ENCODE measurements around the gene DNAAF5.

The DNAAF5 gene

DNA sequence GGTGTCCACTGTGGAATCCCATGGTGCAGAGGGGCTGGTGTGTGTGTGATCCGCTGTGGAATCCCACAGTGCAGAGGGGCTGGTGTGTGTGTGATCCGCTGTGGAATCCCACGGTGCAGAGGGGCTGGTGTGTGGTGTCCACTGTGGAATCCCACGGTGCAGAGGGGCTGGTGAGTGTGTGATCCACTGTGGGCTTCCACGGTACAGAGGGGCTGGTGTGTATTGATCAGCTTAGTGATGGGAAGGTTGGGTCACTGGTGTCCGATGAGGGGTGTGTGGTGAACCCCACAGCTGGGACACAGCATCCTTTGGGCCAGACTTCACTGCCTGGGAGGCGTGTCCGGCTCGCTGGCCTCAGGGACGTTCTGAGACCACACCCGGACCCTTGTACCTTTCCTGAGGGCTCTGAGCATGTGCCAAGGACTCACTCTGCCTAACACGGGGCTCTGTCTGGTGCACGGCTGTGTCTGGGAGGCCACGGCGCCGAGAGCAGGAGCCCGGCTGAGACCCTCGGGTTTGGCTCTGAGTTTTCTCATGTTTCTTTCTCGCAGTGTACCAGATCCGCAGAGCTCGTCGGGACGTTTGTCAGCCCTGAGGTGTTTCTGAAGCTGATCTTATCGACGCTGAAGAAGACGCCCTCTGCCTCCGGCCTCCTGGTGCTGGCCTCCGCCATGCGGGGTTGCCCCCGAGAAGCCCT lies 29.9 kb downstream of the DNAAF5 start:
- no peak for TF ChIP-seq POLR2A (IDR thresholded peaks at IDR 0.05; ENCODE audit: low read depth, low read length)
- FAIRE-seq: no peak
- DNase-seq (ENCODE audit: insufficient read length, low spot score): no peak

DNA sequence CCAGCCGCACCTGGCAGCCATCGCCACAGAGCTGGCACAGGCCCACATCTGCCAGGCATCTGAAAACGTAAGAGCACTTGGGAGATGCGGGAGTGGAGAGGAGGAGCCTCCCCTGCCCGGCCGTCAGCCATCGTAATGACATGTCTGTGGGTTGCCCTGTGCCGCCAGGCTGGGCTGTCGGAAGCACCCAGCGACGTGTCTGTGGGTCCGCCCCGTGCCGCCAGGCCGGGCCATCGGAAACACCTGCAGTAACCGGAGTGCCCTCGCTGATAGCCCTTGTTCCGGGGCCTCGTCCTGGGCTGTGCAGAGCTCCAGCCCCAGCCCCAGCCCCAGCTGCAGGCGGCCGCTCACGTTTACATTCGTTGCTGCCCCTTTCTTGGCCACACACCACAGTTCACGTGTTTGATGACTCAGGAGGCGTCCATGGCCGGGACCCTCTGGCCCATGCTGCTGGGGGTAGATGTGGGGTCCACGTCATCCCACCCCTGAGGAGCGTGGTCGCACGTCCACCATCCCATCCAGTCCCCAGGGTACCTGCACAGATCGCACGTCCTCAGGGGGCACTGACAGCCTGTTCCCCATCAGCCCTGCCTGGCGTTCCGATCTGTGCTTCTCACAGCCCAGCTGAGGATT lies 30.5 kb downstream of the DNAAF5 start:
- FAIRE-seq: no peak
- TF ChIP-seq POLR2A (IDR thresholded peaks at IDR 0.05; ENCODE audit: low read depth, low read length): no peak
- no peak for DNase-seq (ENCODE audit: insufficient read length, low spot score)

DNA sequence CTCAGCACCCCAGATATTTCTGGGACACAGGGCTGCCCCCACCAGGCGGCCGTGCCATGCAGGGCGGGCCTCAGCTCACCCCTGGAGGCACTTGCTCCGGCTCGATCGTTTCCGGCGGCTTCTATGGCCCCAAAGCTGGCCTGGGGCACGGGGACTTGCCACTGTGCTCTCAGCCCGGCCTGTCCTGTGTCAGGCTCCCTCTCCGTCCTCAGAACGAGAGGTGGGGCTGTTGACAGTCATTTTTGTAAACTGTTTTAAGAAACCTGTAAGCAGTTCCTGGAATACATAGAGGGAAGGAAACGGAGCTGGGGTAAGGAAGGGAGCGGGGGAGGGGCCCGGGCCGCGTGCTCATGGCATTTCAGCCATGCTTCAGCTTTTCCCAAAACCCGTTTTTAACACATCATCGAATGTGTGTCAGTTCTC lies 31.3 kb downstream of the DNAAF5 start:
- TF ChIP-seq POLR2A (IDR thresholded peaks at IDR 0.05; ENCODE audit: low read depth, low read length): no peak
- DNase-seq (ENCODE audit: insufficient read length, low spot score): no peak
- no peak for FAIRE-seq

DNA sequence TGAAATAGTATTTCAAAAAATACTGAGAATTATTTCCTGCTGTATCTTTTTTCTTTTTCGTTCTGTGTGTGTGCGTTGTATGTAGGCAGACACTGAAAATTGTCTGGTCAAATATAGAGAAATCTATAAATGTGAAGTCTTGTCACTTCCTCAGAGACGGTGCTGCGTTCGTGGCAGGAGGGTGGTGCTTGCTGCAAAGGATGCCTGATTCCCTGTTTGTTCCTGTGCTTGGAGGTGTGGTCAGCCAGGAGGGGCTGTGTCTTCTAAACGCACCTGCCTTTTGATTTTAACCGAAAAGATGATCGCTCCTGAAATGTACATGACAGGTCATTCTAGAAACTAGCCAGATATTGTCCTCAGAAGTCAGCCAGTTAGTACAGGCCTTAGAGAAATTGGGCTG lies 33.1 kb downstream of the DNAAF5 start:
- TF ChIP-seq POLR2A (IDR thresholded peaks at IDR 0.05; ENCODE audit: low read depth, low read length): no peak
- FAIRE-seq (no peak), DNase-seq (ENCODE audit: insufficient read length, low spot score) (no peak)

DNA sequence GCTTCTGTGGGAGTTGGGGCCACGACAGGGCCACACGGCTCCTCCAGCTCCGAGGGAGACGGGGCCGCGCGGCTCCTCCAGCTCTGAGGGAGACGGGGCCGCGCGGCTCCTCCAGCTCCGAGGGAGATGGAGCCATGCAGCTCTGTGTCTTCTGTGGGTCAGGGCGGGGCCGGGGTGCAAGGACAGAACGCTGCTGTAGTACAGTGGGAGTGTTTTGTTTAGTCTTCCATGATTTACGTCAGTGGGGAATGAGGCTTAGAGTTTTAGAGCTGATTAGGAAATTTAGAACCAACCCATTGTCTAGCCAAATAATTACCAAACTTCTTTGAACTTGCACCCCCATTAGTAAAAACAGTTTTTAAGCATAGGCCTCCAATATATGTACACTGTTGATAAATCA lies 33.5 kb downstream of the DNAAF5 start:
- DNase-seq (ENCODE audit: insufficient read length, low spot score): no peak
- no peak for TF ChIP-seq POLR2A (IDR thresholded peaks at IDR 0.05; ENCODE audit: low read depth, low read length)
- no peak for FAIRE-seq

DNA sequence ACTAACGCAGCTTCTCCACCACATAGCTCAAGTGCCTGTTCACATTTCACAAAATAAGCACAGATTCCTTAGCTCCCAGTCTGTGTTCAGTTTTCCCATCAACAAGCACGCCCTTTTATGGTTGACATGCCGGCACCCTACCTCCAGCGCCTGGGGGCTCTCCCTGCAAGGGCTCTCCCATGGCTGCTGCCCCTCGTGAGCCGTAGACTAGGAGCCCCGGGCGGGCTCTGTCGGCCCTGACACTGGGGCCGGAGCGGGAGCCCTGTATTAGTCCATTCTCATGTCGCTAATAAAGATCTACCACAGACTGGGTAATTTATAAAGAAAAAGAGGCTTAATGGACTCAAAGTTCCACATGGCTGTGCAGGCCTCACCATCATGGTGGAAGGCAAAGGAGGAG lies 34.6 kb downstream of the DNAAF5 start:
- no peak for TF ChIP-seq POLR2A (IDR thresholded peaks at IDR 0.05; ENCODE audit: low read depth, low read length)
- FAIRE-seq: no peak
- no peak for DNase-seq (ENCODE audit: insufficient read length, low spot score)

DNA sequence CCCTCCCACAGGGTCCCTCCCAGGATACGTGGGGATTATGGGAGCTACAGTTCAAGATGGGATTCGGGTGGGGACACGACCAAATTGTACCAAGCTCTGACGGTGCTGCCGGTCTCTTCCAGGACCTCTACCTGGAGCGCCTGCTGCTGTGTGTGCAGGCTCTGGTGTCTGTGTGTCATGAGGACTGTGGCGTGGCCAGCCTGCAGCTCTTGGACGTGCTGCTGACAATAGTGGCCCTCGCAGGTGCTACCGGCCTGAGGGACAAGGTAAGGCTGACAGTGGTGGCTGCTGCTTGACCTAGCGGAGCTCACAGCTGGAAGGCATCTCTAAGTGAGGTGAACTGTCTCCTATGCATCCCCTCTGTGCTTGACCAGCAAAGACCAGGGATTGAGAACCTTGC lies 35.1 kb downstream of the DNAAF5 start:
- DNase-seq (ENCODE audit: insufficient read length, low spot score): no peak
- no peak for FAIRE-seq
- no peak for TF ChIP-seq POLR2A (IDR thresholded peaks at IDR 0.05; ENCODE audit: low read depth, low read length)

DNA sequence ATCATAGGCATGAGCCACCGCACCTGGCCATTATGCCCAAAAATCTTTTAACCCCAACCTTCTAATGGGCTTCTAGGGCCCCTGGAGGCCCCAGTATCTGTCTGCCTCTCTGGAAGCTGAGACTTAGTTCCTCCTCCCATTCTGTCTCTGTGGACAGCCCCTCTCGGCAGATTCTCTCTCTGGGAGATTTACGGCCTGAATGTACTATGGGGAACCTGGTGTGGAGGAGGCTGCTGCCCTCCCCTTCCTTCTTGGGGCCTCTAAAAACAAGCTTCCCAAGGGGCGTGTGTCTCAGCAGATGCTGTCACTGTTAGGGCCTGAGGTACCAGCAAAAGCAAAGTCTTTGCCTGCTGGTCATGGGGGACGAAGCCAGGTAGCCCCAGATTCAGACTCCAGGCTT lies 36.4 kb downstream of the DNAAF5 start:
- FAIRE-seq (no peak), DNase-seq (ENCODE audit: insufficient read length, low spot score) (no peak)
- no peak for TF ChIP-seq POLR2A (IDR thresholded peaks at IDR 0.05; ENCODE audit: low read depth, low read length)

DNA sequence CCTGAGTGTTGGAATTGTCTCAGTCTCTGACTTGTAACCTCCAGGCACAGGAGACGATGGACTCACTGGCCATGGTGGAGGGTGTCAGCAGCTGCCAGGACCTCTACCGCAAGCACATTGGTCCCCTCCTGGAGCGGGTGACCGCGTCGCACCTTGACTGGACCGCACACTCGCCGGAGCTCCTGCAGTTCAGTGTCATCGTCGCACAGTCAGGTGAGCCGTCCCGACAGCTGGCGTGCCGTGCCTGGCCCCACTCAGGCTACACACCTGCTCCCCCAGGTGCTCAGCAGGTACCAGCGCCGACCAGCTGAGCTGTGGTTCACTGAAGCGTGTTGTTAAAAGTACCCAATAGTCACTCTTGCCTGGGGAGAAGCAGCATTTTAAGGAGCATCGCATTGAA lies 37.3 kb downstream of the DNAAF5 start:
- TF ChIP-seq POLR2A (IDR thresholded peaks at IDR 0.05; ENCODE audit: low read depth, low read length): no peak
- DNase-seq (ENCODE audit: insufficient read length, low spot score) (no peak), FAIRE-seq (no peak)

DNA sequence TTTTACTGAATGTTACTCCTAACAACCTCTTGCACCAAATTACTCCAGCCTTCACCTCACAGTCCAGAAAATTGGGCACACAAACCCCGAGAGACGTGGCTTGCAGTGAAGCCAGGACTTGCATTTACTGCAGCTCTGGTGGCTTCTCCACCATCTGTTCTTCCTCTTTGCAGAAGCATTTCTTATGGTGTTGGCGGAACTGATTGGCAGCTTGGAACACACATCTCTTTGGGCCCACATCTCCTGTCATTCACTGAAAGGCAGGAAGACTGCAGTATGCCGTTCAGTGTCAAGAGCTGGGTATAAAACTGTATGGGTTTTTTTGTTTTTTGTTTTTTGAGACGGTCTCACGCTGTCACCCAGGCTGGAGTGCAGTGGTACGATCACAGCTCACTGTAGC lies 38.9 kb downstream of the DNAAF5 start:
- DNase-seq (ENCODE audit: insufficient read length, low spot score) (no peak), FAIRE-seq (no peak)
- no peak for TF ChIP-seq POLR2A (IDR thresholded peaks at IDR 0.05; ENCODE audit: low read depth, low read length)

DNA sequence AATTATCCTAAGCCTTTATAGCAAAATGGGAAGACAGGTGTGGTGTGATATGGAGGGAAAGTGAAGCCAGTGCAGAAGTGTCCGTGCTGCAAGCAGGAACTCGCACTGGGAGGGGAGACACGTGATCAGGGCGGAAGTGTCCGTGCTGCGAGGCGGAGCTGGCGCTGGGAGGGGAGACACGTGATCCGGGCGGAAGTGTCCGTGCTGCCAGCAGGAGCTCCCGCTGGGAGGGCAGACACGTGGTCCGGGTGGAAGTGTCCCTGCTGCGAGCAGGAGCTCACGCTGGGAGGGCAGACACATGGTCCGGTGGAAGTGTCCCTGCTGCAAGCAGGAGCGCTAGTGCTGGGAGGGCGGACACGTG lies 41.1 kb downstream of the DNAAF5 start:
- FAIRE-seq (no peak), DNase-seq (ENCODE audit: insufficient read length, low spot score) (no peak)
- TF ChIP-seq POLR2A (IDR thresholded peaks at IDR 0.05; ENCODE audit: low read depth, low read length): no peak

DNA sequence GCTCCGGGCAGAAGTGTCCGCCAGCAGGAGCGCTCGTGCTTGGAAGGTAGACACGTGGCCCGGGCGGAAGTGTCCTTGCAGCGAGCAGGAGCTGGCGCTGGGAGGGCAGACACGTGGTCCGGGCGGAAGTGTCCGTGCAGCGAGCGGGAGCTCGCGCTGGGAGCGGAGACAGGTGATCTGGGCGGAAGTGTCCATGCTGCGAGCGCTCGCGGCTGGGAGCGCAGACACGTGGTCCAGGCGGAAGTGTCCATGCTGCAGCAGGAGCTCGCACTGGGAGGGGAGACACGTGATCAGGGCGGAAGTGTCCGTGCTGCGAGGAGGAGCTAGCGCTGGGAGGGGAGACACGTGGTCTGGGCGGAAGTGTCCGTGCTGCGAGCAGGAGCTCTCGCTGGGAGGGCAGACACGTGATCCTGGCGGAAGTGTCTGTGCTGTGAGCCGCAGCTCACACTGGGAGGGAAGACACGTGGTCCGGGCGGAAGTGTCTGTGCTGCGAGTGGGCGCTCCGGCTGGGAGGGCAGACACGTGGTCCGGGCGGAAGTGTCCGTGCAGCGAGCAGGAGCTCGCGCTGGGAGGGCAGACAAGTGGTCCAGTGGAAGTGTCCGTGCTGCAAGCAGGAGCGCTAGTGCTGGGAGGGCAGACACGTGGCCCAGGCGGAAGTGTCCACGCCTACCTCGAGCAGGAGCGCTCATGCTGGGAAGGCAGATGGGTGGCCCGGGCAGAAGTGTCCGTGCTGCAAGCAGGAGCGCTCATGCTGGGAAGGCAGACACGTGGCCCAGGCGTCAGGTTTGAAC lies 41.6 kb downstream of the DNAAF5 start:
- no peak for TF ChIP-seq POLR2A (IDR thresholded peaks at IDR 0.05; ENCODE audit: low read depth, low read length)
- DNase-seq (ENCODE audit: insufficient read length, low spot score) (no peak), FAIRE-seq (no peak)

DNA sequence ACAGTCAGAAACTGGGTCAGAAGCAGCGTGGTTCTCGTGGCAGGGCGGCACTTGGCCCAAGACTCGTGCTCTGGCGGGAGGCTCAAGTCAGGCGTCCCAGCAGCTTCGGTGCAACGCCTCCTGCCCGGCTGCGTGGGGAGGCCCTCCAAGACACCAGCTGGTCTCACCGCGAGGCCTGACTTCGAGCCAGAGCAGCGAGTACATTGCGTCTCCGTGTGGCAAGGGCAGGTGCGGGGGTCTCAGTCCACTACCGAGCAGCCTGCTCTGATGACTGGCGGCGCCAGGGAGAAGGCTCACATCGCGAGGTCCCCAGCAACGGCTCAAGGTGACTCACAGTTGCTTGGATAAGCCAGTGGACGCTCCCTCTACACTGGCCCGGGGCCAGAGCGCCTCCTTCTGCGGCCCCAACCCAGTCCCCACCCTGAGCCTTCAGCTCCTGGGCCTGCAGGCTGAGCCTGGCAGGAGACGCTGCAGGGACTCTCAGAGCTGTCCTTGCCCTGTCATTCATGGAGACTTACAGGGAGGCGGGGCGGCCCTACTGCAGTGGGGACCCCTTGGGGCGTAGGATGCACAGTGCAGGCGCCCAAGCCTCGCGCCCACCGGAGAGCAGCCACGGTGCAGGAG lies 42.5 kb downstream of the DNAAF5 start:
- DNase-seq (ENCODE audit: insufficient read length, low spot score): no peak
- FAIRE-seq: no peak
- TF ChIP-seq POLR2A (IDR thresholded peaks at IDR 0.05; ENCODE audit: low read depth, low read length): no peak

DNA sequence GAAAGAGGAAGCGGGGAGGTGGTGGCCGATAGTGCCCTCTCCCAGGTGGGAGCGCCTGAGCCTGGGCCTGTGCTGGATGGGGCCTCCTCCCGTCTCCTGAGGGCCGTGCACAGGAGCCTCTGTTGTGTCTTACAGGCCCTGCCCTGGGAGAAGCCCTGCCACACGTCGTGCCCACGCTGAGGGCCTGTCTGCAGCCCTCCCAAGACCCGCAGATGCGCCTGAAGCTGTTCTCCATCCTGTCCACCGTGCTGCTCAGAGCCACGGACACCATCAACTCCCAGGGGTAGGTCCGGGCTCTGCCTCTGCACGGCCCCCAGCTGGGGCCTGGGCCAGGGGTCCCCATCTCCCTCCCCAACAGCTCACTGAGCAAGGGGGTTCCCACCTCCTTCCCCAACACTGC lies 43.8 kb downstream of the DNAAF5 start:
- TF ChIP-seq POLR2A (IDR thresholded peaks at IDR 0.05; ENCODE audit: low read depth, low read length): no peak
- no peak for DNase-seq (ENCODE audit: insufficient read length, low spot score)
- no peak for FAIRE-seq
